ENCODE measurements around the gene NCLN. TPM values are rescaled to one million over a fixed set of nuclear protein-coding genes. Genes with fewer than 3 reads are reported as not detected.

Gene NCLN
- total RNA-seq, result 27.6 and 32.8 TPM in 2 replicates

DNA sequence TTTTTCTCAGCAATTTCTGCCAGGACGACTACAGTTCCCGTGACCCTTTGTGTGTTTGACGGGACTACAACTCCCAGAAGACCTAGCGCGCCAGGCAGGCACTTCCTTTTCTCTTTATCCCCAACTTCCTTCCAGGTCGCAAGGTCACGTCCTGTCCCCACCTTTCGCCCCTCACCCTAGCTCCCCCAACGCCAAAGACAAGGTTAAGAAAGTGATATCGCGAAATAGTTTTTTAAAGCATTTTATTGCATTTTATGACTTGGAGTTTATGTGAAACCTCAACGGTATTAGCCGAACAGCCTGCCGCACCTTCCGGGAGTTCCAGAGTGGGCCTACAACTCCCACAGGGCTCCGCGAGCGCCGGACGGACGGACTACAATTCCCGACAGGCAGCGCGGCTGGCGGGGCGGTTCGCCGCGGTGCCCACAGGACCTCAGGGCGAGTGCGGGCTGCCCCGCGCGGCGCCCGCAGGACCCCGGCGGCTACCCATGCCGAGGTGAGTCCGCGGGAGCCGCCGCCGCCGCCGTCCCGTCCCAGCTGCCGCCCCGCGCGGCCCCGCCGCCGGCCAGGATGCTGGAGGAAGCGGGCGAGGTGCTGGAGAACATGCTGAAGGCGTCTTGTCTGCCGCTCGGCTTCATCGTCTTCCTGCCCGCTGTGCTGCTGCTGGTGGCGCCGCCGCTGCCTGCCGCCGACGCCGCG, at the start of gene NCLN:
Gene NCLN, plus strand, starts transcription at position 470 of the 699 bp plus-strand sequence. Its CDS starts 101 bp downstream, at position 571.

DNA sequence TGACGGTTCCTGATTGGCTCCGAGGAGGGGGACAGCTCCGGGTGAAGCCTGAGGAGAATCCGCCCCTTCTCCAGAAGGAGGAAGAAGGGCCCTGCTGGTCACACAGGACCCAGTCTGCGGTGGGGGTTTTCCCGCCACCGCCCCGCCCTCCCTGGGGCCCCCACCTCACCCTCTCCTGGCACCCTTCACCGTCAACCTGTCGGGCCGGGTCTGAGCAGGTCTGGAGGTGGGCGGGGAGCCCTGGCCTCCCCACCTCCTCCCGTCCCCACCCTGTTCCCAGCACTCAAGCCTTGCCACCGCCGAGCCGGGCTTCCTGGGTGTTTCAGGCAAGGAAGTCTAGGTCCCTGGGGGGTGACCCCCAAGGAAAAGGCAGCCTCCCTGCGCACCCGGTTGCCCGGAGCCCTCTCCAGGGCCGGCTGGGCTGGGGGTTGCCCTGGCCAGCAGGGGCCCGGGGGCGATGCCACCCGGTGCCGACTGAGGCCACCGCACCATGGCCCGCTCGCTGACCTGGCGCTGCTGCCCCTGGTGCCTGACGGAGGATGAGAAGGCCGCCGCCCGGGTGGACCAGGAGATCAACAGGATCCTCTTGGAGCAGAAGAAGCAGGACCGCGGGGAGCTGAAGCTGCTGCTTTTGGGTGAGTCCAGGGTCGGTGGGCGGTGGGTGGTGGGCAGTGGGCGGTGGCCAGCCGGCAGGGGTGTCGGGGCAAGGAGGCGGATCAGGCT, 49.6 kb upstream of the NCLN start, which contains the start of gene GNA15:
Gene GNA15, plus strand, starts transcription at position 73 of the 723 bp plus-strand sequence. Its CDS starts 418 bp downstream, at position 491.

GRCh38 chr19:3178377-3178972, 7.3 kb upstream of the NCLN start, which contains the start of gene S1PR4:
Gene S1PR4, plus strand, starts transcription at chr19:3178769. Its CDS starts 24 bp downstream, at chr19:3178793.

DNA sequence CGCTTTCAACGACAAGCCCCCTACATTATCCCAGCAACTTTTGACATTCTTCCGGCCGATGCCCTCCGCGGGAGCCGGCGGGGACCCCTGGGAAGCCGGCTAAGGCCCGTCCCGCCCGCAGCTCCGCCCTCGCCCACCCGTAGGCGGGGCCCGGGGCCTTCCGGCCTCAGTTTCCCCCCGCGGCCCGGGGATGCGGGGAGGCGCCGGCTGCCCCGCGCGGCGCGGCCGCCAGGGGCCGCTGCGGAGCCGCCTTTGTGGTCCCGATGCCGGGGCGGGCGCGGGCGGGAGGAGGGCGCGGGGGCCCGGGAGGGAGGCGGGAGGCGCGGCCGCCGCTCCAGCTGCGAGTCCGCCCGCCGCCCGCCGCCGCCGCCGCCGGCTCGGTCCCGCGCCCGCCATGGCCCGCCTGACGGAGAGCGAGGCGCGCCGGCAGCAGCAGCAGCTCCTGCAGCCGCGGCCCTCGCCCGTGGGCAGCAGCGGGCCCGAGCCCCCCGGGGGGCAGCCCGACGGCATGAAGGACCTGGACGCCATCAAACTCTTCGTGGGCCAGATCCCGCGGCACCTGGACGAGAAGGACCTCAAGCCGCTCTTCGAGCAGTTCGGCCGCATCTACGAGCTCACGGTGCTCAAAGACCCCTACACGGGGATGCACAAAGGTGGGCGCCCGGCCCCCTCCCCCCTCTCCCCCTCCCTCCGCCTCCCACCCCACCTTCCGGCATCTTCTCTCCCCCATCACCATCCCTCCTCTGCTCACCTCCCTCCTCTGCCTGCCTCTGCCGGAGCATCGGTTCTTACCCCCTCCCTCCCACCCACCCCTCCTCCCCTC, 38.8 kb downstream of the NCLN start, which contains the start of gene CELF5:
Gene CELF5, plus strand, starts transcription at position 316 of the 823 bp plus-strand sequence. Its CDS starts 79 bp downstream, at position 395.

Other genes starting within 250 kb of the NCLN start
- gene ZNF77, start 241.0 kb upstream of the NCLN start, total RNA-seq, result 3.3 and 4.3 TPM in 2 replicates
- 0.63 and 0.94 TPM in 2 replicates for gene TLE6, start 208.4 kb upstream of the NCLN start, total RNA-seq
- 1.6 and 4.3 TPM in 2 replicates for gene TLE2, start 156.7 kb upstream of the NCLN start, total RNA-seq
- gene TLE5, start 123.4 kb upstream of the NCLN start, total RNA-seq, result 118 and 134 TPM in 2 replicates
- gene GNA11, start 91.6 kb upstream of the NCLN start, total RNA-seq, result 35.8 and 45.3 TPM in 2 replicates
- under 0.01 and 0.09 TPM in 2 replicates for gene GNA15, start 49.9 kb upstream of the NCLN start, total RNA-seq
- not detected in 2 replicates for gene S1PR4, start 7.2 kb upstream of the NCLN start, total RNA-seq
- gene CELF5, start 38.7 kb downstream of the NCLN start, total RNA-seq, result not detected in 2 replicates
- 40.7 and 70.5 TPM in 2 replicates for gene NFIC, start 180.7 kb downstream of the NCLN start, total RNA-seq

All from bronchial smooth muscle cell (primary cell).